ENCODE results near the gene ORC6.

DNA sequence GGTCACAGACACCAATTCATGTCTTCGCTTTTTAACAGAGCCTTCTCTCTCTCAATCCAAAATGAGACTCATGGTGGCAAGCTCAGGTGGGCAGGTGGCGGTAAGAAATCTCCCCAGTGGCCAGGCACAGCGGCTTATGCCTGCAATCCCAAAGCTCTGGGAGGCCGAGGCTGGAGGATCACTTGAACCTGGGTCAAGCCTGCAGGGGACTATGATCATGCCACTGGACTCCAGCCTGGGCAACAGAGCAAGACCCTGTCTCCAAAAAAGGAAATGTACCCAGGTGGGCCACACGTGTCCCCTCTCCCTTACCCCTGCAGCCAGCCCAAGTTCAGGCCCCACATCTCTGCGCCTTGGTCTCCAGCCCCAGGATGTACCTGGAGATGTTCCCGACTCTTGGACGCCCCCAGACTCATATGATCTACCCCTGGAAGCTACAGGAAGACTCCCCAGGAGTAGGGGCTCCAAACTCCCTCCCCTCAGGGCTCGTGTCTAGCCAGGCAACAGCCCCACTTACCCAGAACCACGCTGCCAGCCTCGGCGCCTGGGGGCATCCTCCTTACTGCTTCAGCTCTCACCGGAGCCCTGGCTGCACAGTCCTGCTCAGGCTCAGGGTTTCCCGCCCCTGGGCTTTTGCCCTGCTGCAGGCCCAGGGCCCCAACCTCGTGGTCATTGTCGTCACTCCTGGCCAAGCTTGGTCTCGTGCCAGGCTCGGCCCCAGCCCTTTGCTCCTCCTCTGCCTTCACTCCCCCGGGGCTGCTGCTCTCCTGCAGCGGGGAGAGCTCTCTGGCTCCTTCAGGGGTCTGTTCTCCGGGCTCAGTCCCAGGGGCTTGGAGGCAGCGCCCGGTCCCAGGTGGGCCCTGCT is 42.5 kb downstream of the ORC6 start:
- TF ChIP-seq, protein P1, sequence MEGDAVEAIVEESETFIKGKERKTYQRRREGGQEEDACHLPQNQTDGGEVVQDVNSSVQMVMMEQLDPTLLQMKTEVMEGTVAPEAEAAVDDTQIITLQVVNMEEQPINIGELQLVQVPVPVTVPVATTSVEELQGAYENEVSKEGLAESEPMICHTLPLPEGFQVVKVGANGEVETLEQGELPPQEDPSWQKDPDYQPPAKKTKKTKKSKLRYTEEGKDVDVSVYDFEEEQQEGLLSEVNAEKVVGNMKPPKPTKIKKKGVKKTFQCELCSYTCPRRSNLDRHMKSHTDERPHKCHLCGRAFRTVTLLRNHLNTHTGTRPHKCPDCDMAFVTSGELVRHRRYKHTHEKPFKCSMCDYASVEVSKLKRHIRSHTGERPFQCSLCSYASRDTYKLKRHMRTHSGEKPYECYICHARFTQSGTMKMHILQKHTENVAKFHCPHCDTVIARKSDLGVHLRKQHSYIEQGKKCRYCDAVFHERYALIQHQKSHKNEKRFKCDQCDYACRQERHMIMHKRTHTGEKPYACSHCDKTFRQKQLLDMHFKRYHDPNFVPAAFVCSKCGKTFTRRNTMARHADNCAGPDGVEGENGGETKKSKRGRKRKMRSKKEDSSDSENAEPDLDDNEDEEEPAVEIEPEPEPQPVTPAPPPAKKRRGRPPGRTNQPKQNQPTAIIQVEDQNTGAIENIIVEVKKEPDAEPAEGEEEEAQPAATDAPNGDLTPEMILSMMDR (IDR thresholded peaks at IDR 0.05), result no peak
- TF ChIP-seq POLR2A (IDR thresholded peaks at IDR 0.05), result no peak
- TF ChIP-seq EP300 (IDR thresholded peaks at IDR 0.05), result no peak

Measured in stomach (tissue), 4 donors.